GM12875 (cell line): ENCODE data around the gene PLSCR5.

Source experiments
- H3K4me3 ChIP-seq: one replicate; pipeline ENCODE4 v1.5.1; 2011; ENCODE audit warnings: low read depth, low read length, control low read depth
- CTCF ChIP-seq: IDR thresholded peaks from 2 replicates; pipeline ENCODE4 v1.5.1; 2011; ENCODE audit warnings: low read depth, mild to moderate bottlenecking, control low read depth, inconsistent platforms, low read length, moderate library complexity, borderline replicate concordance; ENCODE audit not compliant: insufficient read depth

PLSCR5 gene

GRCh38 chr3:146605106-146605505 lies at the start of gene PLSCR5:
Gene PLSCR5 (minus strand): TSS chr3:146605346. CDS start chr3:146605212, 134 bp downstream.
- H3K4me3 ChIP-seq, result no peak within 1 kb of the TSS
- no peak for TF ChIP-seq CTCF

- TF ChIP-seq CTCF, result no peak
- no peak overlapping the region for H3K4me3 ChIP-seq
Observed at GRCh38 chr3:146653978-146654377, 48.8 kb upstream of the PLSCR5 start.

GRCh38 chr3:146650691-146651442 lies 45.7 kb upstream of the PLSCR5 start:
- no peak overlapping the region for H3K4me3 ChIP-seq

GRCh38 chr3:146646261-146646660 lies 41.1 kb upstream of the PLSCR5 start:
- no peak overlapping the region for H3K4me3 ChIP-seq
- TF ChIP-seq CTCF, result no peak

More at GRCh38 chr3:146650691-146651442, 45.7 kb upstream of the PLSCR5 start:
- TF ChIP-seq CTCF, result no peak

GRCh38 chr3:146640955-146641867 lies 36.1 kb upstream of the PLSCR5 start:
- no peak overlapping the region for H3K4me3 ChIP-seq
- TF ChIP-seq CTCF, result peak; percentile 27; the same call in 1 of the 2 replicates

GRCh38 chr3:146640361-146640760 lies 35.2 kb upstream of the PLSCR5 start:
- TF ChIP-seq CTCF, result no peak
- no peak overlapping the region for H3K4me3 ChIP-seq

- TF ChIP-seq CTCF, result no peak
- no peak overlapping the region for H3K4me3 ChIP-seq
Observed at GRCh38 chr3:146638718-146639117, 33.6 kb upstream of the PLSCR5 start.
